ENCODE data around the gene ALDOC.
A peak's percentile ranks its signal among the peaks of the same experiment; 100 is the strongest.

DNA sequence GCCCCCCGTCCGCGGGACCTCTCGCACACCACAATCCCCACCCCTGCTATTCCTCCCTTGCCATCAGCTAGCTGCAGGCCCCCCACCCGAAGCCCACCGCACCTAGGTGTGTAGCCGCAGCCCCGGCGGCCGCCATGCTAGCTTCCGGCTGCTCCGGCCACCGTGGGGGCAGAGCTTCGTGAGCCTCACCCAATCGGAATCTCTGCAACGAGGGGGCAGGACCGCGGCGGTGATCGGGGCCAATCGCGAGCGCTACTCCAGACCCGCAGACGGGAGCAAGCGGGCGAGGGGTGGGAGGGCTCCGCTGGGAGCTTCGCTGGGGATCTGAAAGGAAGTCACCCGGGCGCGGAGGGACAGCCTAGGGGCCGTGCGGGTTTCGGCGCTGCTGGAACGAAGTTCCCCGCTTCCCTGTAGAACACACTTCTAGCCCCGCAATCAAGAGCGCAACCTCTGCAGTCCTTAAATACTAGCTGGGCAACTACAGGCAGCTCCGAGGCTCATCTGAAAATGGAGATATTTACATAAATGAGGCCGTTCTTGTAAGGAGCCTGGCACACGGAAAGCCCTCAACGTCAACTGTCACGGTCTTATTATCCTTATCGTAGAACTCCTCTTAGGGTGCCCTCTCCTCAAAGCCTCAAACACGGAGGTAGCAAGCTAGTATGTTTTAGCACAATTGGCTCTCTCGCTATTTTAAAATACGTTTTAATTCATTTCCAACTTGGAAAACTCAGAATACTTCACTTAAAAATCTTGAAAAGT, 5.2 kb downstream of the ALDOC start, which contains the start of gene PIGS:
- no peak; the same call in 1 of the 2 replicates for TF ChIP-seq MAX (IDR thresholded peaks at IDR 0.05)
- no peak for TF ChIP-seq RAD21 (IDR thresholded peaks at IDR 0.05; ENCODE audit: low read depth)
- TF ChIP-seq EP300 (IDR thresholded peaks at IDR 0.05; ENCODE audit: borderline replicate concordance) = no peak
- TF ChIP-seq YY1 (IDR thresholded peaks at IDR 0.05; ENCODE audit: low read depth) = peak; percentile 90
- no peak for TF ChIP-seq EGR1 (IDR thresholded peaks at IDR 0.05)
- no peak for TF ChIP-seq USF1 (IDR thresholded peaks at IDR 0.05)
- no peak for TF ChIP-seq REST (IDR thresholded peaks at IDR 0.05; ENCODE audit: low read depth)
- TF ChIP-seq CREB1 (IDR thresholded peaks at IDR 0.05; ENCODE audit: low read depth) = no peak
- TF ChIP-seq TCF12 (IDR thresholded peaks at IDR 0.05; ENCODE audit: low read depth) = no peak; the same call in 1 of the 2 replicates
- TF ChIP-seq TAF1 (IDR thresholded peaks at IDR 0.05; ENCODE audit: low read depth) = peak; percentile 91
- no peak for TF ChIP-seq TEAD4 (IDR thresholded peaks at IDR 0.05)
- TF ChIP-seq CEBPB (IDR thresholded peaks at IDR 0.05) = no peak
